RPMI7951 (cell line): Measurements from ENCODE around the gene ASXL2. TPM values are rescaled to one million over a fixed set of nuclear protein-coding genes. Genes with fewer than 3 reads are reported as not detected.
"Not testable (repeated sequence)": the region's sequence is repeated elsewhere in the genome, so short reads cannot be mapped to it uniquely, and the experiment has no call there.

ENCODE experiments used
- DNase-seq: peaks from one replicate; pipeline ENCODE4 v3.0.0-alpha.2; 2012; ENCODE audit warnings: low read depth
- total RNA-seq: library from RNA; depleted of rRNA; stranded (reverse); fragments of >200 nt; shearing (Covaris generic); gene quantifications from 2 replicates; pipeline ENCODE4 v1.2.3, GENCODE V29; 2014

Gene ASXL2
- total RNA-seq, 1 experiment from 2014 or later, result 11.3 TPM

GRCh38 chr2:25833566-25833965 lies 44.7 kb downstream of the ASXL2 start:
- DNase-seq, result peak; percentile 49

GRCh38 chr2:25832897-25833296 lies 45.4 kb downstream of the ASXL2 start:
- no peak for DNase-seq

GRCh38 chr2:25831746-25832449 lies 46.4 kb downstream of the ASXL2 start:
- DNase-seq, result no peak

GRCh38 chr2:25829828-25830227 lies 48.5 kb downstream of the ASXL2 start:
- DNase-seq, result no peak

GRCh38 chr2:25829377-25829704 lies 48.9 kb downstream of the ASXL2 start:
- DNase-seq, result no peak

GRCh38 chr2:25828532-25829376 lies 49.5 kb downstream of the ASXL2 start:
- not testable (repeated sequence) for DNase-seq

GRCh38 chr2:25825238-25825637 lies 53.0 kb downstream of the ASXL2 start:
- no peak for DNase-seq

GRCh38 chr2:25824718-25825117 lies 53.6 kb downstream of the ASXL2 start:
- DNase-seq, result no peak

GRCh38 chr2:25824216-25824615 lies 54.1 kb downstream of the ASXL2 start:
- no peak for DNase-seq

- no peak for DNase-seq
Measured at GRCh38 chr2:25822190-25823117, 55.8 kb downstream of the ASXL2 start.

GRCh38 chr2:25821225-25822056 lies 56.8 kb downstream of the ASXL2 start:
- DNase-seq, result peak; percentile 38

GRCh38 chr2:25819597-25820039 lies 58.7 kb downstream of the ASXL2 start:
- no peak for DNase-seq

GRCh38 chr2:25817630-25818029 lies 60.7 kb downstream of the ASXL2 start:
- no peak for DNase-seq

GRCh38 chr2:25817006-25817405 lies 61.3 kb downstream of the ASXL2 start:
- no peak for DNase-seq

- DNase-seq, result no peak
Measured at GRCh38 chr2:25816249-25816648, 62.0 kb downstream of the ASXL2 start.

GRCh38 chr2:25814681-25815080 lies 63.6 kb downstream of the ASXL2 start:
- DNase-seq, result no peak

- DNase-seq, result no peak
Measured at GRCh38 chr2:25810428-25810827, 67.9 kb downstream of the ASXL2 start.

GRCh38 chr2:25809646-25810045 lies 68.6 kb downstream of the ASXL2 start:
- no peak for DNase-seq

- DNase-seq, result peak; percentile 56
Measured at GRCh38 chr2:25808006-25808383, 70.3 kb downstream of the ASXL2 start.

GRCh38 chr2:25806941-25807340 lies 71.3 kb downstream of the ASXL2 start:
- DNase-seq, result peak; percentile 11

GRCh38 chr2:25805987-25806386 lies 72.3 kb downstream of the ASXL2 start:
- no peak for DNase-seq
